ENCODE measurements around the gene TSFM. TPM values are rescaled to one million over a fixed set of nuclear protein-coding genes. Genes with fewer than 3 reads are reported as not detected.

The TSFM gene
- total and polyA plus RNA-seq, 2 of the 13 experiments (the other 11 are each of a cell fraction or from before 2014, with no cell fraction given): 29.8 to 68.3 TPM

DNA sequence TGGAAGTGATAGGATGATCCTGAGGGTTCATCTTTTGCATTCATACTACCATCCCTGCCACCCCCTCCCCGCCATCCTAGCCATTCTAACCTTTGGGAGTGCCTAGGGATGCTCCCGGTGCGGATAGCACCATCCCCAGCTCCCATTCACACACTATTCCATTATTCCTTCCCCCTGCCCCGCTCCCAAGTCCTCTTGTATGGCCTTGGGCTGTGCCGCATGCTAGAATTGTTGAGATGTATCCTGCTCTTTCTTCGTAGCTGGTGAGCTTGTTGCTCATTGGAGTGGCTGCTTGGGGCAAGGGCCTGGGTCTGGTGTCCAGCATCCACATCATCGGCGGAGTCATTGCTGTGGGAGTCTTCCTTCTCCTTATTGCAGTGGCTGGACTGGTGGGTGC, 37.1 kb upstream of the TSFM start (continued):
- TF ChIP-seq HES4 (CRISPR knock-in tag; IDR thresholded peaks at IDR 0.05; ENCODE audit: borderline replicate concordance): no peak
- no peak for TF ChIP-seq SP140L (CRISPR knock-in tag; IDR thresholded peaks at IDR 0.05; ENCODE audit: borderline replicate concordance)
- TF ChIP-seq ARNT2 (CRISPR knock-in tag; IDR thresholded peaks at IDR 0.05; ENCODE audit: low read depth): 0 out of 2 replicates have a peak, but pooled peaks have one; percentile 27
- no peak for TF ChIP-seq NONO (IDR thresholded peaks at IDR 0.05)
- 0 out of 2 replicates have a peak, but pooled peaks have one; percentile 12 for TF ChIP-seq NONO (CRISPR knock-in tag; conservative IDR thresholded peaks at IDR 0.05)
- no peak for TF ChIP-seq ZNF34 (CRISPR knock-in tag; IDR thresholded peaks at IDR 0.05; ENCODE audit: borderline replicate concordance)
- peak; percentile 13 for TF ChIP-seq HNRNPH1 (optimal IDR thresholded peaks at IDR 0.05; ENCODE audit: low read depth, low read length)
- TF ChIP-seq, protein P1, sequence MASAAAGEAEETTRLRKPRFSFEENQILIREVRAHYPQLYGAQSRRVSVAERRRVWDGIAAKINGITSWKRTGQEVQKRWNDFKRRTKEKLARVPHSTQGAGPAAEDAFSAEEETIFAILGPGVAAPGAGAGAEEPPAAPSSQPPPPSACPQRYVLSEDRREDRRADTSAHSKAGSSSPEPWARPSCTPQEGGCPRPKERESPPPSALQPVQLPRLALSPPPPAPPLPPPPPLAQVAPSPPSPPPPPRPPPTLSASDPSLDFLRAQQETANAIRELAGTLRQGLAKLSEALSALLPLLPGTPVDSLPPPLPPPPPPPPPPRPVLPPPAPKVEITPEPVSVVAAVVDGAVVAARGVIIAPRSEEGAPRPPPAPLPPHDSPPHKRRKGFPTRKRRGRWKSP (CRISPR knock-in tag; IDR thresholded peaks at IDR 0.05): 0 out of 2 replicates have a peak, but pooled peaks have one; percentile 7
- TF ChIP-seq EP300 (IDR thresholded peaks at IDR 0.05; ENCODE audit: low read depth in 2 of 2, low read length in 2 of 2): no peak
- TF ChIP-seq EP300 (CRISPR knock-in tag; IDR thresholded peaks at IDR 0.05; ENCODE audit: borderline replicate concordance): 0 out of 2 replicates have a peak, but pooled peaks have one; percentile 15
- TF ChIP-seq HNRNPK (IDR thresholded peaks at IDR 0.05; ENCODE audit: low read depth, low read length, poor library complexity, severe bottlenecking): peak; percentile 6
- TF ChIP-seq AGO2 (optimal IDR thresholded peaks at IDR 0.05; ENCODE audit: low read depth, low read length): peak; percentile 27
- TF ChIP-seq TOPORS (CRISPR knock-in tag; IDR thresholded peaks at IDR 0.05): 0 out of 2 replicates have a peak, but pooled peaks have one; percentile 39
- TF ChIP-seq KMT2A (CRISPR knock-in tag; IDR thresholded peaks at IDR 0.05): peak; percentile 42; the same call in 1 of the 2 replicates
- TF ChIP-seq RBM22 (optimal IDR thresholded peaks at IDR 0.05; ENCODE audit: low read length): peak; percentile 83
- TF ChIP-seq ZNF354B (CRISPR knock-in tag; IDR thresholded peaks at IDR 0.05): peak; percentile 69; the same call in 1 of the 2 replicates
- TF ChIP-seq RFX5 (IDR thresholded peaks at IDR 0.05; ENCODE audit: low read depth, low read length): no peak
- 0 out of 2 replicates have a peak, but pooled peaks have one; percentile 7 for TF ChIP-seq ZNF224 (CRISPR knock-in tag; IDR thresholded peaks at IDR 0.05)
- no peak for TF ChIP-seq REPIN1 (CRISPR knock-in tag; IDR thresholded peaks at IDR 0.05; ENCODE audit: borderline replicate concordance, low read depth)
- TF ChIP-seq SRSF4 (IDR thresholded peaks at IDR 0.05; ENCODE audit: low read depth, low read length, poor library complexity, severe bottlenecking): no peak
- no peak for TF ChIP-seq NFYB (CRISPR knock-in tag; IDR thresholded peaks at IDR 0.05)
- no peak for TF ChIP-seq ZNF564 (CRISPR knock-in tag; IDR thresholded peaks at IDR 0.05)
- TF ChIP-seq, protein P2, sequence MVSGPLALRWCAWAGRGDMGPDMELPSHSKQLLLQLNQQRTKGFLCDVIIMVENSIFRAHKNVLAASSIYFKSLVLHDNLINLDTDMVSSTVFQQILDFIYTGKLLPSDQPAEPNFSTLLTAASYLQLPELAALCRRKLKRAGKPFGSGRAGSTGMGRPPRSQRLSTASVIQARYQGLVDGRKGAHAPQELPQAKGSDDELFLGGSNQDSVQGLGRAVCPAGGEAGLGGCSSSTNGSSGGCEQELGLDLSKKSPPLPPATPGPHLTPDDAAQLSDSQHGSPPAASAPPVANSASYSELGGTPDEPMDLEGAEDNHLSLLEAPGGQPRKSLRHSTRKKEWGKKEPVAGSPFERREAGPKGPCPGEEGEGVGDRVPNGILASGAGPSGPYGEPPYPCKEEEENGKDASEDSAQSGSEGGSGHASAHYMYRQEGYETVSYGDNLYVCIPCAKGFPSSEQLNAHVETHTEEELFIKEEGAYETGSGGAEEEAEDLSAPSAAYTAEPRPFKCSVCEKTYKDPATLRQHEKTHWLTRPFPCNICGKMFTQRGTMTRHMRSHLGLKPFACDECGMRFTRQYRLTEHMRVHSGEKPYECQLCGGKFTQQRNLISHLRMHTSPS (CRISPR knock-in tag; IDR thresholded peaks at IDR 0.05; ENCODE audit: low read depth): 0 out of 2 replicates have a peak, but pooled peaks have one; percentile 8
- peak; percentile 59 for TF ChIP-seq TEAD3 (CRISPR knock-in tag; optimal IDR thresholded peaks at IDR 0.05; ENCODE audit: borderline replicate concordance)
- TF ChIP-seq, protein P3, sequence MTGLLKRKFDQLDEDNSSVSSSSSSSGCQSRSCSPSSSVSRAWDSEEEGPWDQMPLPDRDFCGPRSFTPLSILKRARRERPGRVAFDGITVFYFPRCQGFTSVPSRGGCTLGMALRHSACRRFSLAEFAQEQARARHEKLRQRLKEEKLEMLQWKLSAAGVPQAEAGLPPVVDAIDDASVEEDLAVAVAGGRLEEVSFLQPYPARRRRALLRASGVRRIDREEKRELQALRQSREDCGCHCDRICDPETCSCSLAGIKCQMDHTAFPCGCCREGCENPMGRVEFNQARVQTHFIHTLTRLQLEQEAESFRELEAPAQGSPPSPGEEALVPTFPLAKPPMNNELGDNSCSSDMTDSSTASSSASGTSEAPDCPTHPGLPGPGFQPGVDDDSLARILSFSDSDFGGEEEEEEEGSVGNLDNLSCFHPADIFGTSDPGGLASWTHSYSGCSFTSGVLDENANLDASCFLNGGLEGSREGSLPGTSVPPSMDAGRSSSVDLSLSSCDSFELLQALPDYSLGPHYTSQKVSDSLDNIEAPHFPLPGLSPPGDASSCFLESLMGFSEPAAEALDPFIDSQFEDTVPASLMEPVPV (CRISPR knock-in tag; IDR thresholded peaks at IDR 0.05): no peak
- TF ChIP-seq SATB2 (CRISPR knock-in tag; IDR thresholded peaks at IDR 0.05): no peak
- no peak for TF ChIP-seq ZKSCAN1 (IDR thresholded peaks at IDR 0.05; ENCODE audit: low read length)
- TF ChIP-seq POLR2G (IDR thresholded peaks at IDR 0.05; ENCODE audit: low read depth, low read length): peak; percentile 30; the same call in 1 of the 2 replicates
